ENCODE measurements around the gene UBA52.
"Not testable (repeated sequence)": the region's sequence is repeated elsewhere in the genome, so short reads cannot be mapped to it uniquely, and the experiment has no call there.

GRCh38 chr19:18540200-18540599 lies 31.5 kb upstream of the UBA52 start:
- not testable (repeated sequence) for TF ChIP-seq CTCF (conservative IDR thresholded peaks at IDR 0.05 in 1 of 2, IDR thresholded peaks at IDR 0.05 in 1 of 2; ENCODE audit: extremely low read depth in 1 of 2, insufficient read depth in 1 of 2, low read depth in 1 of 2, low read length in 2 of 2); EZH2 (IDR thresholded peaks at IDR 0.05; ENCODE audit: borderline replicate concordance, low read length)
